Thyroid gland (tissue), 4 donors: ENCODE measurements around the gene PADI6.

ENCODE experiments used
- CTCF ChIP-seq, 6 experiments: fragments of 200-600 bp in 3 of 6; fragments of 450-650 bp in 3 of 6; sonication (generic) in 3 of 6; IDR thresholded peaks; one replicate each; pipeline ENCODE4 v1.5.1; 2016 to 2019; ENCODE audit warnings: antibody characterized with exemption in 6 of 6, mild to moderate bottlenecking in 2 of 6, inconsistent platforms in 1 of 6, moderate library complexity in 1 of 6
- POLR2A ChIP-seq, 2 donors: fragments of 450-650 bp; IDR thresholded peaks; one replicate each; pipeline ENCODE4 v1.6.1; 2017; ENCODE audit warnings: antibody characterized with exemption in 2 of 2, mild to moderate bottlenecking in 2 of 2, moderate library complexity in 1 of 2

GRCh38 chr1:17363351-17363750 lies 8.6 kb upstream of the PADI6 start:
- TF ChIP-seq CTCF (IDR thresholded peaks at IDR 0.05): no peak
- TF ChIP-seq POLR2A (IDR thresholded peaks at IDR 0.05): no peak
